ENCODE results near the gene LY6G5C. TPM values are rescaled to one million over a fixed set of nuclear protein-coding genes. Genes with fewer than 3 reads are reported as not detected.

LY6G5C gene
- total and polyA plus RNA-seq, 9 of the 15 experiments (the other 6 are each of a cell fraction or from before 2014, with no cell fraction given), result 0.10 to 0.67 (median 0.46) TPM; not detected in 4

DNA sequence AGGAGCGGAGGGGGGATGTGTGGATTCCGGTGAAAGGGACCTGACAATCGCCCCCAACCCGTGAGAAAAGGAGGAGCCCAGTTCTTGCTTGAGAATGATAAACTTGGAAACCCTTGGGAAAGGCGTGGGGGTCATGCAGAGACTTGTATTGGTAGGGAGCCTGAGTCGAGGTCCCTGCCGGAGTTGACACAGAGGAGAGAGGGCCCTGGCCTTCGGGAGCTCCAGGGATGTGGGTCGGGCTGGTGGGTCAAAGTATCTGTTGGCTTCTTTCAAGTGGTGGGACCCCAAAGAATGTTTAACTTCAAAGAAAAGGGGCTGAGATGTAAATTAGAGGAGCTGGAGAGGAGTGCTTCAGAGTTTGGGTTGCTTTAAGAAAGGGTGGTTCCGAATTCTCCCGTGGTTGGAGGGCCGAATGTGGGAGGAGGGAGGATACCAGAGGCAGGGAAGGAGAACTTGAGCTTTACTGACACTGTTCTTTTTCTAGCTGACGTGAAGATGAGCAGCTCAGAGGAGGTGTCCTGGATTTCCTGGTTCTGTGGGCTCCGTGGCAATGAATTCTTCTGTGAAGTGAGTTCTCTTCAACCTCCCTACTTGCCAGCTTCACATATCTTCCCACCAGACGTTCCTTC lies 14.4 kb downstream of the LY6G5C start (continued):
- TF ChIP-seq, protein P1, sequence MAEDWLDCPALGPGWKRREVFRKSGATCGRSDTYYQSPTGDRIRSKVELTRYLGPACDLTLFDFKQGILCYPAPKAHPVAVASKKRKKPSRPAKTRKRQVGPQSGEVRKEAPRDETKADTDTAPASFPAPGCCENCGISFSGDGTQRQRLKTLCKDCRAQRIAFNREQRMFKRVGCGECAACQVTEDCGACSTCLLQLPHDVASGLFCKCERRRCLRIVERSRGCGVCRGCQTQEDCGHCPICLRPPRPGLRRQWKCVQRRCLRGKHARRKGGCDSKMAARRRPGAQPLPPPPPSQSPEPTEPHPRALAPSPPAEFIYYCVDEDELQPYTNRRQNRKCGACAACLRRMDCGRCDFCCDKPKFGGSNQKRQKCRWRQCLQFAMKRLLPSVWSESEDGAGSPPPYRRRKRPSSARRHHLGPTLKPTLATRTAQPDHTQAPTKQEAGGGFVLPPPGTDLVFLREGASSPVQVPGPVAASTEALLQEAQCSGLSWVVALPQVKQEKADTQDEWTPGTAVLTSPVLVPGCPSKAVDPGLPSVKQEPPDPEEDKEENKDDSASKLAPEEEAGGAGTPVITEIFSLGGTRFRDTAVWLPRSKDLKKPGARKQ (CRISPR knock-in tag; IDR thresholded peaks at IDR 0.05), result no peak
- peak; percentile 51; the same call in 1 of the 2 replicates for TF ChIP-seq HMG20B (CRISPR knock-in tag; IDR thresholded peaks at IDR 0.05)
- no peak for TF ChIP-seq RBM34 (IDR thresholded peaks at IDR 0.05; ENCODE audit: borderline replicate concordance, insufficient read depth, low read length)
- TF ChIP-seq, protein P2, sequence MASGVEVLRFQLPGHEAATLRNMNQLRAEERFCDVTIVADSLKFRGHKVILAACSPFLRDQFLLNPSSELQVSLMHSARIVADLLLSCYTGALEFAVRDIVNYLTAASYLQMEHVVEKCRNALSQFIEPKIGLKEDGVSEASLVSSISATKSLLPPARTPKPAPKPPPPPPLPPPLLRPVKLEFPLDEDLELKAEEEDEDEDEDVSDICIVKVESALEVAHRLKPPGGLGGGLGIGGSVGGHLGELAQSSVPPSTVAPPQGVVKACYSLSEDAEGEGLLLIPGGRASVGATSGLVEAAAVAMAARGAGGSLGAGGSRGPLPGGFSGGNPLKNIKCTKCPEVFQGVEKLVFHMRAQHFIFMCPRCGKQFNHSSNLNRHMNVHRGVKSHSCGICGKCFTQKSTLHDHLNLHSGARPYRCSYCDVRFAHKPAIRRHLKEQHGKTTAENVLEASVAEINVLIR (CRISPR knock-in tag; IDR thresholded peaks at IDR 0.05), result no peak
- TF ChIP-seq ZNF444 (CRISPR knock-in tag; IDR thresholded peaks at IDR 0.05), result 0 out of 2 replicates have a peak, but pooled peaks have one; percentile 47
- no peak for TF ChIP-seq SETDB1 (IDR thresholded peaks at IDR 0.05; ENCODE audit: low read length)
- no peak for TF ChIP-seq ZNF347 (CRISPR knock-in tag; IDR thresholded peaks at IDR 0.05; ENCODE audit: low read depth)
- peak; percentile 36; the same call in 1 of the 2 replicates for TF ChIP-seq ZNF12 (CRISPR knock-in tag; IDR thresholded peaks at IDR 0.05)
- no peak for TF ChIP-seq MCM2 (IDR thresholded peaks at IDR 0.05; ENCODE audit: low read depth)
- TF ChIP-seq STAT5A (IDR thresholded peaks at IDR 0.05; ENCODE audit: borderline replicate concordance, low read length), result no peak
- TF ChIP-seq, protein P3, sequence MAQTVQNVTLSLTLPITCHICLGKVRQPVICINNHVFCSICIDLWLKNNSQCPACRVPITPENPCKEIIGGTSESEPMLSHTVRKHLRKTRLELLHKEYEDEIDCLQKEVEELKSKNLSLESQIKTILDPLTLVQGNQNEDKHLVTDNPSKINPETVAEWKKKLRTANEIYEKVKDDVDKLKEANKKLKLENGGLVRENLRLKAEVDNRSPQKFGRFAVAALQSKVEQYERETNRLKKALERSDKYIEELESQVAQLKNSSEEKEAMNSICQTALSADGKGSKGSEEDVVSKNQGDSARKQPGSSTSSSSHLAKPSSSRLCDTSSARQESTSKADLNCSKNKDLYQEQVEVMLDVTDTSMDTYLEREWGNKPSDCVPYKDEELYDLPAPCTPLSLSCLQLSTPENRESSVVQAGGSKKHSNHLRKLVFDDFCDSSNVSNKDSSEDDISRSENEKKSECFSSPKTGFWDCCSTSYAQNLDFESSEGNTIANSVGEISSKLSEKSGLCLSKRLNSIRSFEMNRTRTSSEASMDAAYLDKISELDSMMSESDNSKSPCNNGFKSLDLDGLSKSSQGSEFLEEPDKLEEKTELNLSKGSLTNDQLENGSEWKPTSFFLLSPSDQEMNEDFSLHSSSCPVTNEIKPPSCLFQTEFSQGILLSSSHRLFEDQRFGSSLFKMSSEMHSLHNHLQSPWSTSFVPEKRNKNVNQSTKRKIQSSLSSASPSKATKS (CRISPR knock-in tag; IDR thresholded peaks at IDR 0.05), result no peak
- TF ChIP-seq, protein P4, sequence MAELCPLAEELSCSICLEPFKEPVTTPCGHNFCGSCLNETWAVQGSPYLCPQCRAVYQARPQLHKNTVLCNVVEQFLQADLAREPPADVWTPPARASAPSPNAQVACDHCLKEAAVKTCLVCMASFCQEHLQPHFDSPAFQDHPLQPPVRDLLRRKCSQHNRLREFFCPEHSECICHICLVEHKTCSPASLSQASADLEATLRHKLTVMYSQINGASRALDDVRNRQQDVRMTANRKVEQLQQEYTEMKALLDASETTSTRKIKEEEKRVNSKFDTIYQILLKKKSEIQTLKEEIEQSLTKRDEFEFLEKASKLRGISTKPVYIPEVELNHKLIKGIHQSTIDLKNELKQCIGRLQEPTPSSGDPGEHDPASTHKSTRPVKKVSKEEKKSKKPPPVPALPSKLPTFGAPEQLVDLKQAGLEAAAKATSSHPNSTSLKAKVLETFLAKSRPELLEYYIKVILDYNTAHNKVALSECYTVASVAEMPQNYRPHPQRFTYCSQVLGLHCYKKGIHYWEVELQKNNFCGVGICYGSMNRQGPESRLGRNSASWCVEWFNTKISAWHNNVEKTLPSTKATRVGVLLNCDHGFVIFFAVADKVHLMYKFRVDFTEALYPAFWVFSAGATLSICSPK (IDR thresholded peaks at IDR 0.05; ENCODE audit: borderline replicate concordance), result 0 out of 2 replicates have a peak, but pooled peaks have one; percentile 67
- no peak for TF ChIP-seq FOXP1 (CRISPR knock-in tag; IDR thresholded peaks at IDR 0.05)
- TF ChIP-seq, protein P5, sequence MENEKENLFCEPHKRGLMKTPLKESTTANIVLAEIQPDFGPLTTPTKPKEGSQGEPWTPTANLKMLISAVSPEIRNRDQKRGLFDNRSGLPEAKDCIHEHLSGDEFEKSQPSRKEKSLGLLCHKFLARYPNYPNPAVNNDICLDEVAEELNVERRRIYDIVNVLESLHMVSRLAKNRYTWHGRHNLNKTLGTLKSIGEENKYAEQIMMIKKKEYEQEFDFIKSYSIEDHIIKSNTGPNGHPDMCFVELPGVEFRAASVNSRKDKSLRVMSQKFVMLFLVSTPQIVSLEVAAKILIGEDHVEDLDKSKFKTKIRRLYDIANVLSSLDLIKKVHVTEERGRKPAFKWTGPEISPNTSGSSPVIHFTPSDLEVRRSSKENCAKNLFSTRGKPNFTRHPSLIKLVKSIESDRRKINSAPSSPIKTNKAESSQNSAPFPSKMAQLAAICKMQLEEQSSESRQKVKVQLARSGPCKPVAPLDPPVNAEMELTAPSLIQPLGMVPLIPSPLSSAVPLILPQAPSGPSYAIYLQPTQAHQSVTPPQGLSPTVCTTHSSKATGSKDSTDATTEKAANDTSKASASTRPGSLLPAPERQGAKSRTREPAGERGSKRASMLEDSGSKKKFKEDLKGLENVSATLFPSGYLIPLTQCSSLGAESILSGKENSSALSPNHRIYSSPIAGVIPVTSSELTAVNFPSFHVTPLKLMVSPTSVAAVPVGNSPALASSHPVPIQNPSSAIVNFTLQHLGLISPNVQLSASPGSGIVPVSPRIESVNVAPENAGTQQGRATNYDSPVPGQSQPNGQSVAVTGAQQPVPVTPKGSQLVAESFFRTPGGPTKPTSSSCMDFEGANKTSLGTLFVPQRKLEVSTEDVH (IDR thresholded peaks at IDR 0.05; ENCODE audit: low read depth, partially characterized antibody), result no peak
- TF ChIP-seq ZFP36 (IDR thresholded peaks at IDR 0.05; ENCODE audit: low read depth, low read length, partially characterized antibody), result no peak
- TF ChIP-seq NEUROD1 (IDR thresholded peaks at IDR 0.05; ENCODE audit: borderline replicate concordance, low read depth, low read length, partially characterized antibody), result no peak
- TF ChIP-seq HMGN3 (IDR thresholded peaks at IDR 0.05; ENCODE audit: borderline replicate concordance, extremely low read depth, insufficient read length, low read depth, low read length), result no peak
- no peak for TF ChIP-seq ZNF77 (CRISPR knock-in tag; IDR thresholded peaks at IDR 0.05)
